Testis (tissue), 2 donors: ENCODE data around the gene ADSS1.

Experiments
- CTCF ChIP-seq, 3 experiments: fragments of 450-650 bp in 2 of 3; fragments of 200-600 bp in 1 of 3; sonication (generic) in 1 of 3; IDR thresholded peaks; one replicate each; pipeline ENCODE4 v1.5.1; 2016 to 2019; ENCODE audit warnings: antibody characterized with exemption in 3 of 3, mild to moderate bottlenecking in 2 of 3, moderate library complexity in 1 of 3
- POLR2A ChIP-seq: fragments of 450-650 bp; IDR thresholded peaks from one replicate; pipeline ENCODE4 v1.6.1; 2017; ENCODE audit warnings: antibody characterized with exemption, mild to moderate bottlenecking, moderate library complexity

GRCh38 chr14:104694991-104695659 is 28.9 kb upstream of the ADSS1 start:
- TF ChIP-seq CTCF (IDR thresholded peaks at IDR 0.05) = no peak
- no peak for TF ChIP-seq POLR2A
